ENCODE data around the gene NOL9.
"Not testable (repeated sequence)": the region's sequence is repeated elsewhere in the genome, so short reads cannot be mapped to it uniquely, and the experiment has no call there.

The NOL9 gene

DNA sequence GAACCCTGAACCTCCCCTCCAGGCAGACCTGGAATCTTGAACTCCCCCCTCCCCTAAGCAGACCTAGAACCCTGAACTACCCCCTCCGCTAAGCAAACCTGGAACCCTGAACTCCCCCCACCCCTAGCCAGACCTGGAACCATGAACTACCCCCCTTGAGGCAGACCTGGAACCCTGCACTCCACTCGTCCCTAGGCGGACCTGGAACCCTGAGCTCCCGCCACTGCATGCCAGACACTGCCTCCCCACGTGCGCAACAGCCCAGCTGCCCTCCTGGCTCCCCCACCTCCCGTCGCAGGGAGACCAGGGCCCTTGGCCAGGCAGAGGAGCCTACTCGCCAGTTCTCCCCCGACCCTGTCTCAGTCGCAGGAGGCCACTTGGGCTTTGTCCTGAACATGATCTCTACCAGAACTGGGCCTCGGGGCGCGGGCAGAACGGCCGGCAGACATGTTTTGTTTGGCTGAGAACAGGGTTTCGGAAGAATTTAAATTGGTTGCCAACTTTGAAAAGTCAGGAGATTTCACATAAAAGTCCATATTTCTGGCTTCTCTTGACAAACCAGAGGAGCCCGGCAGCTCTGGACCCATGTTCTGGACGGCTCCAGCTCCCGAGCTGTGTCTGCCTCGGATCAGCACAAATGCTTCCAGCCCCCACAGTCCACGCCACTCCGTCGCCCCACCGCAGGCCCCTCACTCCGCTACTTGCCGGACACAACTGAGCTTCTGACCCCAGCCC, 53.6 kb downstream of the NOL9 start:
- no peak for DNase-seq

DNA sequence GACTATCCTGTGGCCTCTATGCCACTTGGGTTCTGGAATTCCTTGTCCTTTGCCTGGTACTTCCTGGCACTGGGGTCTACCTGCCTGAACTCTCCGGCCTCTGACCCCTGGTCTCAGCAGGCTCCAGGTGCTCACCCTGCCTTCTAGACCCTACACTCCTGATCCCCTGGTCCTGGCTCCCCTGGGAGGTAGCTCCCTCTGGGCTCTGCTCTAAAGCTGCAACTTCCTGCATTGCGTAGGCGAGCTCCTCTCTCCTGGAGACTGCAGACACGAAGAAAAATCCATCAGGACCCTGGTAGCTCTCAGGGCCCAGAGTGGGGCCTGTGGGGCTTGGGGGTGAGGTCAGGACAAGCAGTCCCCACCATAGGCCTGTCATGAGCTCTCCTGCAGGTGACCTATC, 55.0 kb downstream of the NOL9 start:
- DNase-seq: no peak

DNA sequence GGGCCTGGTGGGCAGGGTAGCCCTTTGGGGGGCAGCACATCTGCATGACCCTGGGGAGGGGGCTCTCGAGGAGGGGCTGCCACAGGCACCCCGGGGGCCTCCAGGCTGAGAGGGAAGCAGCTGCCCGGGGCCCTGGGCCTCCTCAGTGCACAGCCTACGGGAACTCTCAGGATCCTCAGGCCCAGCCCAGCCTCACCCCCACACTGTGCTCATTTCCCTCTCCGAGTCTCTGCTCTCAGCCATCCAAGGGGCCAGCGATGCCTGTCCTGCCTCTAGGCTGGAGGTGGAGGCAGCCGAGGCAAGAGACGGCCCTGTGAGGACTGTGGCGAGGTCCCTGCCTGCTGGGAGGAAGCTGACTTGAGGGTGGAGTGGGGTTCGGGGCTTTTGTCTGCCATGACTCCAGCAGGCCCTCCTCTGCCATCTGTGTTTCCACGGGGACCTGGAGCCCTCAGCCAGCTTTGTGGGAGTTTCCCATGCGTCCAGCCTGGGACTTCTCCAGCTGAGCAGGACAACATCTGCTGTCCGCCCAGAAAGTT, 55.7 kb downstream of the NOL9 start:
- no peak for DNase-seq

GRCh38 chr1:6497867-6498575, 56.3 kb downstream of the NOL9 start:
- DNase-seq: no peak

DNA sequence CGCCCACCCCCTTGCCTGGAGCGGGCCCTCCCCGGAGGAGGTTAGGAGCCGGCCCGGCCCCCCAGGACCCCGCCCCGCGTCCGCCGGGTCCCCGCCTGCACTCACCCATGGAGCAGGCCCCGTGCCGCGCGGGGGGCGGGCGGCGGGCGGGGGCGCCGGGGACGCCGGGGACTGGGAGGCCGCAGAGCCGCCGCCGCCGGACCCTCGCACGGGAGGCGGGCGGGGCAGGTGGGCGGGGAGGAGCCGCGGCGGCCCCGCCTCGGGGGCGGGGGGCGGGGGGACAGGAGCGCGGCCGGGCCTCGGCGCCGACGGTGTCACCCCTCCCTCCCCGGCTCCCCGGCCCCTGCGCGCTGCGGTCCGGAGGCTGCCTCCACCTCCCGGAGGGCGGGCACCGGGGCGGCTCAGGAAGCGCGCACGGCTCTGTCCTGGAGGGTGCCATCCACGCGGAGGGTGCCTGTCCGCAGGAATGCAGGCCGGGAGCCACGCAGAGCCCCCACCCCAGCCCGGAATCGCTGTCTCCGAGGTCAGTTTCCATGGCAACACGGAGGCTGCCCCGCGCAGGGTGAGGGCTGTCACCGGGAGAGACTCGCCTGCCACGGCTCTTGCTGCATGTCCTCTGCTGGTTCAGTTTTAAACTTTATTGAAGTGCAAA, 57.0 kb downstream of the NOL9 start:
- DNase-seq: peak; percentile 54

GRCh38 chr1:6496890-6497214, 57.5 kb downstream of the NOL9 start:
- DNase-seq: no peak

DNA sequence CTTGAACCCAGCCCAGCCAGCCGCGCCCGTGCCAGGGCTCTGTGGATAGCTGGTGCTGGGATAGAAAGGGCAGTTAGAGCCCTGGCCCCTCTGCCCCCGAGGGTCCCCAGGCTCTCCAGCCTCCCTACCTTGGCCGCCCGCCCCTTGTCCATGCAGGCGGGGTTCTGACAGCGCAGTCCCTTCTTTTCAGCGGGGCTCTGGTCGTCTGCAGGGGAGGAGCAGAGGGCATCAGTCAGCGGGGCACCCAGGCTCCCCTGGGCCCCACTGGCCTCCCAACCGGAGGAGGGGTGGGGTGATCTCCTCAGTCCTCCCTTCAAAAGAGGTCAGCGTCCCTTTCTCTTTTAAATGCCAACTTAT, 58.0 kb downstream of the NOL9 start:
- DNase-seq: no peak

DNA sequence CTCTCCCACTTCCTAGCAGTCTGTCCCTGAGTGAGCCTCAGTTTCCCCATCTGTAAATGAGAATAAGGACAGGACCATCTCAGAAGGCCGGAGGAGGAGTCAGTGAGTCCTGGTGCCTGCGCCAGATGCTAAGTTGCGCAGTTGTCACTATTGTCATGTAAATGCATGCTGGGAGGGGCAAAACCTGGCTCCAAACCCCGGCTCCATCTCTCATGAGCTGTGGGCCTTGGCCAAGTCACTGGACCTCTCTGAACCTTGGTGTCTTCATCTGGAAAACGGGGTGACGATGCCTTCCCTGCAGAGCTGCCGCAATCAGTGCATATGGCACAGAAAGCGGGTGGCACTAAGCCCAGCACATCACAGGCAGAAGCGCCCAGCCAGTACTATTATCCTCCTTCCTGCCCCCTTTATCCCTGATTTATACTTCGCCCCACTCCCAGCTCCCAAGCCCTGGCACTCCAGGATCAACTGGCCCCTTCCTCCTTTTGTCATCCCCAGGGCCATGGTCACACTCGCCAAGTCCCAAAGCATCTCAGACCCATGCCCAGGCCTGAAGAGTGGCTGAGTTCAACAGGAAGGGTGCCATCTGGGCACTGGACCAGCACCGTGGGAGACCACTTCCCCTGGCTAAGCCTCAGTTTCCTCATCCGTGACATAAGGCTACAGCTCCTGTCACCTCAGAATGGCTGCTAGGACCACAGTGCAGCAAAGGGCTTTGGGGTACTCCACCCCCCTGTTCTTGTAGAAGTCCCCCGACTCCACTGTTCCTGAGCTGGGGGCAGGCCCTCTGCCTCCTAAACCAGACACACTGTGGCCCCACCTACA, 58.6 kb downstream of the NOL9 start:
- DNase-seq: no peak

- DNase-seq: peak; percentile 75
Measured at GRCh38 chr1:6495041-6495441, 59.3 kb downstream of the NOL9 start.

DNA sequence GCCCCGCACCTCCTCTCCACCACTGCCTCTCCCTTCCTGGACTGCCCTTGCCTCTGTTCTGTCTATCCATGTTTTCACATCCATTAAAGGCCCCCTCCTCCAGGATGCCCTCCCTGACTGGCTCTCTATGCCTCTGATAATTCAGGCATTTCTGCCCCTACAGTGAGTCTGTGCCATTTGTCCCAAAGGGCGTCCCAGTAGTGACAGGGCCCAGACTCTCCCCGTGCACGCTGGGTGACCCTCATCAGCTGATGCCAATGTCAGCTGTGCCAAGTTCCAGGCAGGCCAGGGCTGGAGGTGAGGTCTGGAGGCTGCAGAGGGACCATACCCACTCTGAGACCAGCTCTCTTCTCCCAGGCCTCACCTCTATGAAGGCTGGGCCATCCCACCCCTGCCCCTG, 59.7 kb downstream of the NOL9 start:
- no peak for DNase-seq

DNA sequence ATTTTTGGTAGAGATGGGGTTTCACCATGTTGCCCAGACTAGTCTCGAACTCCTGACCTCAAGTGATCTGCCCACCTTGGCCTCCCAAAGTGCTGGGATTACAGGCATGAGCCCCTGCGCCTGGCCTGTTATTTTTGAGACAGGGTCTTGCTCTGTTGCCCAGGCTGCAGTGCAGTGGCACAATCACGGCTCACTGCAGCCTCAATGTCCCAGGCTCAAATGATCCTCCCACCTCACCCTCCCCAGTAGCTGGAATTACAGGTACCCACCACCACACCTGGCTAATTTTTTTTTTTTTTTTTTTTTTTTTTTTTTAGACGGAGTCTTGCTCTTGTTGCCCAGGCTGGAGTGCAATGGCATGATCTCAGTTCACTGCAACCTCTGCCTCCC, 60.5 kb downstream of the NOL9 start:
- DNase-seq: not testable (repeated sequence)

DNA sequence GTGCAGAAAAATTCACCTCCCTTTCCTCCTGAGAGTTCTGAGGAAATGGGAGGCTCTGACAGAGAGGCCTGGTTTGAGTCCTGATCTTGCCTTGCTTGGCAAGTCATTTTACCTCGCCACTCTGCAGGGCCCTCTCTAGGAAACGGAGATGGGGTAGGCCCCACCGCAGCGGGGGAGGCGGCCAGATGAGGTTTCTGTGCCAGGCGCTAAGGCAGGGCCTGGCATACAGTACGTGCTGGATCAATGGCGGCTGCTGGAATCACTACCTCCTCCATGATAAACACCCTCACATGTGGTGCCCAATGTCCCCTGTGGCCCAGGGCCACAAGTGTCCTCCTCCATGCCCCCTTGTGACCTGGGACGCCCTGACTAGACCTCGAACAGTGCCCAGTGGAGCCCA, 62.3 kb downstream of the NOL9 start:
- DNase-seq: no peak

- DNase-seq: no peak
Measured at GRCh38 chr1:6491480-6491962, 62.8 kb downstream of the NOL9 start, which contains the start of gene PLEKHG5. Gene PLEKHG5 (minus strand): TSS chr1:6491667. CDS start chr1:6477571, 14,096 bp downstream.

- no peak for DNase-seq
Measured at GRCh38 chr1:6491081-6491449, 63.2 kb downstream of the NOL9 start.

GRCh38 chr1:6490181-6491080, 63.9 kb downstream of the NOL9 start:
- peak; percentile 76 for DNase-seq

- DNase-seq: peak; percentile 55
Measured at GRCh38 chr1:6489799-6490180, 64.5 kb downstream of the NOL9 start.

GRCh38 chr1:6489383-6489765, 64.9 kb downstream of the NOL9 start:
- peak; percentile 52 for DNase-seq

DNA sequence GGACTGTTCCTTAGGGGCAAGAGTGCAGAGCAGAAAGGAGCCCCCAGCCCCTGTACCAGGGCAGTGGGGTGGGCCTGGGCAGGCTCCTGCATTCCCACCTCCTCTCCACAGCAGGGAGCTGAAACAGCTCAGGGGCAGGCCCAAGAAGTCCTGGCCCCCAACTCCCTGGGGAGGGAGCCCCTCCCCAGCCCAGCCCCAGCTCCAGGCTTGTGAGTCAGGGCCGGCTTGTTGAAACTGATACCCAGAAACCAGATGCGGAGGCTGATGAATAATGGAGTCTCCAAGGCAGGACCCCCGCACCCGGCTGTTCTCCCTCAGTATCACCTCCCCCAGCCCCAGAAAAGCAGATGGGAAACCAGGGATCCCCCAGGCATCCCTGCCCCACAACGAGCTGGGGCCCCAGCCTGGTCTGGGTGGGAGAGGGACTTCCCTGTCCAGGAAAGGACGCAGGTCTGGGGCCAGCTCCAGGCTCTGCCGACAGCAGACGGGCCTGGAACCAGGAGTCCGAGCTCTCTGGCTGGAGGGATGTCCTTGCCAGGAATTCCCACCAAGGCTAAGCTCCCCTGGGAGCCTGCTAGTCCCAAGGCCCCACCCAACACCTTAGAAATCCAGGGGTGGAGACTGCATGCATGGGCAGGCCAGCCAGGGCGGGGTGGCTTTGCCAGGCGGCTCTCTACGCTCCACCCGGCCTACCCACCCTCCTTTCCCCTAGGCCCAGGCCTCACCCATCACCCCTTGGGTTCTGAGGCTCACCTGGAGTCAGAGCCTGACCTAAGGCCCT, 65.5 kb downstream of the NOL9 start:
- DNase-seq: peak; percentile 90

DNA sequence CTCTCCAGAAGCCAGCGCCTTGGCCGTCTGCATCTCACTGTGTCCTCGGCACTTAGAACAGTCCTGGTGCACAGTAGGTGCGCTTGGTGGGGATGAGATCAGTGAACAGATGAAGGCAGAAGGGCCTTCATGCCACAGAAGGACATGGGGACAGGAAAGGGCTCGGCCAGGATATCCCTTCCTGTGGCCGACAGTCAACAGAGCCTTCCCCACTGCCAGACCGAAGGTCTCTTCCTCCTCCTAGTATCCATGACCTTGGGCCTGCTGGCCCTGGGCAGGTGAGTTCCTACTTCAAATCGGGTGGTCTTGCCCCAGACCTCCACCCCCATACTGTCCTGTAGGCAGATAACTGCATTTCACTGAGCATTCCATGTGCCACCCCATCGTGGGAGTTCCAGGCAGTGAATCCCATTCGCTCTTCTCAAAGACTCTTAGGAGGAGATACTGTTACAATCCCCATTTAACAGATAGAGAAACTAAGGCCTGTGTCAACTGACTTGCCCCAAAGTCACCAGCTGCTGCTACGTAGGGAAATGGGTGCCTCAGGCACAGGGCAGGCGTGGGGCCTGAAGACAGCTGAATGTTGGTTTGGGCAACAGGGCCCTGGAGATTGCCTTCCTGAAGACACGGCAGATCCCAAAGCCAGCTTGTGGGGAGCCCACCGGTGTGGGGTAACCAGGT, 66.4 kb downstream of the NOL9 start:
- DNase-seq: no peak

DNA sequence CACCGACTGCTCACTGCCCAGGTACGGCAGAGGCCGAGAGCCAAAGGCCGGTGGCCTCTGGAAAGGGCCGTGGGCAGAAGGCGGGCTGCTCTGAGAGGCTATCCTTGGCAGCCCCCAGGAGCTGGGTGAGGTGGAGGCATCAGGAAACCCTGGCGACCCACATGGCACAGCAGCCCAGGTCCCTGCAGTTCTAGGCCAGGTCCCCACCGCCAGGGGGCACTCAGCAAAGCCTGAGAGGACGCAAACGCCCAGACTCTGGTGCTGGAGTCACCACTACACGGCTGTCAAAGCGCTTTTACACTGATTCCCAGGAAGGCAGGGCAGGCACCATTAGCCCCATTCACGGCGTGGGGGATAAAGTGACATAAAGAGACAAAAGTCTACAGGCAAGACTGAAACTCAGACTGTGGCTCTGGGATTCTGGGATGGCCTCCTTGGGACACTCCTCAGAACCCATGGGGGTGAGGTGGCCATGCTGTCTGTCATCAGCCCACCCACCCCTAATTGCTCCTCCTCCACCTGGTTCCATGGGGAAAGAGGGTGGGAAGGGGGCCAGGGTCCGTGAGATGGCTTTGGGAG, 67.8 kb downstream of the NOL9 start:
- DNase-seq: peak; percentile 71

All from NCI-H2171 (cell line).